Neural cell (in vitro differentiated cells): ENCODE data around the gene IP6K2. TPM values are rescaled to one million over a fixed set of nuclear protein-coding genes. Genes with fewer than 3 reads are reported as not detected.

Source experiments
- H2AFZ ChIP-seq: fragments of 200-600, 300-800 bp; sonication (generic), shearing (Covaris generic); 2 replicates; pipeline ENCODE4 v1.6.0; 2014; ENCODE audit warnings: low read depth, mild to moderate bottlenecking, antibody characterized with exemption, low read length, moderate library complexity
- H3F3A ChIP-seq: fragments of 200-600 bp; shearing (Covaris generic); 2 replicates; pipeline ENCODE4 v1.6.1; 2016; ENCODE audit warnings: mild to moderate bottlenecking, moderate library complexity, mixed read lengths, antibody characterized with exemption, low read length; ENCODE audit not compliant: insufficient read depth, poor library complexity, severe bottlenecking
- H3K27ac ChIP-seq: fragments of 200-600, 300-800 bp; sonication (generic), shearing (Covaris generic); 2 replicates; pipeline ENCODE4 v1.5.1; 2014; ENCODE audit warnings: mild to moderate bottlenecking, low read length, moderate library complexity
- H3K27me3 ChIP-seq: fragments of 300-800, 200-600 bp; sonication (generic), shearing (Covaris generic); 2 replicates; pipeline ENCODE4 v1.6.0; 2014; ENCODE audit warnings: mild to moderate bottlenecking, low read depth, low read length, moderate library complexity; ENCODE audit not compliant: insufficient read depth
- H3K36me3 ChIP-seq: fragments of 300-800, 200-600 bp; sonication (generic), shearing (Covaris generic); 2 replicates; pipeline ENCODE4 v1.5.1; 2014; ENCODE audit warnings: mild to moderate bottlenecking, antibody characterized with exemption, low read length, moderate library complexity; ENCODE audit not compliant: insufficient read depth
- H3K4me2 ChIP-seq: fragments of 300-800, 200-600 bp; sonication (generic), shearing (Covaris generic); 2 replicates; pipeline ENCODE4 v1.6.0; 2014; ENCODE audit warnings: mild to moderate bottlenecking, low read length
- H3K4me3 ChIP-seq: fragments of 300-800, 200-600 bp; sonication (generic), shearing (Covaris generic); 2 replicates; pipeline ENCODE4 v1.5.1; 2014; ENCODE audit warnings: mild to moderate bottlenecking, low read length, moderate library complexity
- H3K79me2 ChIP-seq: fragments of 200-600 bp; shearing (Covaris generic); replicated peaks from 2 replicates; pipeline ENCODE4 v1.6.0; 2014; ENCODE audit warnings: mild to moderate bottlenecking, low read length, moderate library complexity; ENCODE audit not compliant: insufficient read depth
- H3K9ac ChIP-seq: fragments of 300-800, 200-600 bp; sonication (generic), shearing (Covaris generic); 2 replicates; pipeline ENCODE4 v1.6.1; 2016; ENCODE audit warnings: mild to moderate bottlenecking, low read length, mixed read lengths
- H3K9me2 ChIP-seq: fragments of 200-600 bp; shearing (Covaris generic); 2 replicates; pipeline ENCODE4 v1.6.1; 2016; ENCODE audit warnings: mild to moderate bottlenecking, low read length, mixed read lengths; ENCODE audit not compliant: insufficient read depth
- H3K9me3 ChIP-seq: fragments of 200-600, 300-800 bp; sonication (generic), shearing (Covaris generic); 2 replicates; pipeline ENCODE4 v1.6.1; 2016; ENCODE audit warnings: mild to moderate bottlenecking, mixed run types, low read length, moderate library complexity, mixed read lengths
- H4K20me1 ChIP-seq: fragments of 200-600 bp; shearing (Covaris generic); 2 replicates; pipeline ENCODE4 v1.6.1; 2016; ENCODE audit warnings: mild to moderate bottlenecking, mixed run types; ENCODE audit not compliant: insufficient read depth
- CTCF ChIP-seq: fragments of 450-650 bp; IDR thresholded peaks from 2 replicates; pipeline ENCODE4 v1.5.1; 2014; ENCODE audit warnings: antibody characterized with exemption, mild to moderate bottlenecking, moderate library complexity; ENCODE audit not compliant: poor library complexity, severe bottlenecking
- EP300 ChIP-seq: fragments of 450-650 bp; conservative IDR thresholded peaks from 2 replicates; pipeline ENCODE4 v1.6.1; 2014; ENCODE audit warnings: antibody characterized with exemption, mild to moderate bottlenecking, moderate library complexity; ENCODE audit not compliant: poor library complexity, severe bottlenecking
- EZH2 ChIP-seq: fragments of 200-600, 300-800 bp; shearing (Covaris generic), sonication (generic); IDR thresholded peaks from 2 replicates; pipeline ENCODE4 v1.6.1; 2014; ENCODE audit warnings: antibody characterized with exemption, low read length, borderline replicate concordance, mild to moderate bottlenecking; ENCODE audit not compliant: insufficient read depth, poor library complexity, severe bottlenecking
- MXI1 ChIP-seq: fragments of 450-650 bp; conservative IDR thresholded peaks from 2 replicates; pipeline ENCODE4 v1.6.1; 2014; ENCODE audit warnings: antibody characterized with exemption, mild to moderate bottlenecking; ENCODE audit not compliant: poor library complexity, severe bottlenecking
- POLR2AphosphoS5 ChIP-seq: IDR thresholded peaks from 2 replicates; pipeline ENCODE4 v1.6.1; 2012
- RAD21 ChIP-seq: fragments of 450-650 bp; conservative IDR thresholded peaks from 2 replicates; pipeline ENCODE4 v1.6.1; 2014; ENCODE audit warnings: antibody characterized with exemption, mild to moderate bottlenecking, moderate library complexity
- REST ChIP-seq: IDR thresholded peaks from 2 replicates; pipeline ENCODE4 v1.6.1; 2012; ENCODE audit warnings: borderline replicate concordance
- SMC3 ChIP-seq: fragments of 450-650 bp; conservative IDR thresholded peaks from 2 replicates; pipeline ENCODE4 v1.6.1; 2014; ENCODE audit warnings: antibody characterized with exemption, mild to moderate bottlenecking, moderate library complexity; ENCODE audit not compliant: poor library complexity
- TAF1 ChIP-seq: IDR thresholded peaks from 2 replicates; pipeline ENCODE4 v1.6.1; 2012; ENCODE audit warnings: low read depth
- polyA plus RNA-seq: library from polyadenylated mRNA; depleted of rRNA; stranded (reverse); fragments of >200 nt; gene quantifications from 2 replicates; pipeline ENCODE4 v1.2.3, GENCODE V29; 2014

Gene IP6K2
- polyA plus RNA-seq, 1 donor from 2014 or later = 480 TPM

- H3K9ac ChIP-seq = no peak overlapping the region
- peaks cover 90% of the 10 kb centered on the region for H4K20me1 ChIP-seq
These were observed 20.4 kb downstream of the IP6K2 start for GRCh38 chr3:48696601-48697000.

GRCh38 chr3:48696156-48696555, 20.9 kb downstream of the IP6K2 start:
- H3K36me3 ChIP-seq = peaks cover 9% of the 10 kb centered on the region
- H4K20me1 ChIP-seq = peaks cover 88% of the 10 kb centered on the region
- H3K9me2 ChIP-seq = no peaks in the 10 kb centered on the region
- H3F3A ChIP-seq = no peaks in the 10 kb centered on the region
- no peak overlapping the region for H2AFZ ChIP-seq
- H3K4me2 ChIP-seq = no peak overlapping the region
- H3K4me3 ChIP-seq = no peak overlapping the region
- no peaks in the 10 kb centered on the region for H3K27me3 ChIP-seq
- H3K79me2 ChIP-seq = peaks cover 90% of the 10 kb centered on the region
- no peak overlapping the region for H3K9ac ChIP-seq
- H3K9me3 ChIP-seq = no peaks in the 10 kb centered on the region
- no peak overlapping the region for H3K27ac ChIP-seq
- TF ChIP-seq CTCF (no peak), REST (no peak), TAF1 (no peak), SMC3 (no peak), POLR2AphosphoS5 (no peak), RAD21 (no peak), MXI1 (no peak)

More at GRCh38 chr3:48696601-48697000, 20.4 kb downstream of the IP6K2 start:
- Histone ChIP-seq H3K4me2 (no peak overlapping the region), H3F3A (no peaks in the 10 kb centered on the region), H3K27ac (no peak overlapping the region), H3K4me3 (no peak overlapping the region), H3K9me3 (no peaks in the 10 kb centered on the region), H3K27me3 (no peaks in the 10 kb centered on the region), H3K79me2 (peaks cover 94% of the 10 kb centered on the region), H2AFZ (no peak overlapping the region), H3K36me3 (peaks cover 8% of the 10 kb centered on the region), H3K9me2 (no peaks in the 10 kb centered on the region)
- TF ChIP-seq SMC3 (no peak), REST (no peak), EZH2 (no peak), CTCF (no peak), TAF1 (no peak), POLR2AphosphoS5 (no peak), RAD21 (no peak), EP300 (no peak), MXI1 (no peak)
